GM19463 (cell line): ENCODE data around the gene GUCD1.

Source experiments
- ATAC-seq: cut with Tn5 transposase; IDR thresholded peaks from one replicate; pipeline ENCODE4 v1.9.1; 2021; ENCODE audit warnings: mild to moderate bottlenecking, moderate library complexity; ENCODE audit not compliant: unreplicated experiment

Gene GUCD1

DNA sequence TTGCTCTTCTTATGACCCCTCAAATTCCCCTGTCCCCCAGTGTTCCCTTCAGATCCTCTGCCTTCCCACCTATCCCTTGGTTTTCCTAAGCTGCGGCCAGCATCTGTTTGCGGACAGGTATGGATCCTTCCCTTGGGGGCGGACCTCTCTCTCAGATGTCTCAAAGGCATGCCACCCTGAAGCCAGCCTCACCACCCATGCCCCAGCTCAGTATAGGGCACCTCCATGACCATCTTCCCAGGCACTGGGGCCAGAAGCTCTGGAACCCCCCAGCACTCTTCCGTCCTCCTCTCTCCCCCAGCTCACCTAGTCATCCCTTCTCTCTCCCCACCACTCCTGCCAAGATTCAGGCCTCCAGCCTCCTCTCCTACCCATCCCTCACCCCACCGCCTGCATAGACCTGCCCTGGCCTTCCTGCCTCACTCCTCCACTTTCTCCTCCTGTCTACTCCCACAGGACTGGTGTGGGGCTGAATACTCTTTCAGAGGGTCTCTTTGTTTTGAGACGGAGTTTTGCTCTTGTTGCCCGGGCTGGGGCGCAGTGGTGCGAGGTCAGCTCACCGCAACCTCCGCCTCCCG is 35.7 kb upstream of the GUCD1 start:
- ATAC-seq = no peak

- ATAC-seq = no peak
These were observed 34.6 kb upstream of the GUCD1 start for GRCh38 chr22:24589518-24590030.

GRCh38 chr22:24588757-24589481 is 34.0 kb upstream of the GUCD1 start:
- no peak for ATAC-seq

- no peak for ATAC-seq
These were observed 33.4 kb upstream of the GUCD1 start for GRCh38 chr22:24588381-24588756.

DNA sequence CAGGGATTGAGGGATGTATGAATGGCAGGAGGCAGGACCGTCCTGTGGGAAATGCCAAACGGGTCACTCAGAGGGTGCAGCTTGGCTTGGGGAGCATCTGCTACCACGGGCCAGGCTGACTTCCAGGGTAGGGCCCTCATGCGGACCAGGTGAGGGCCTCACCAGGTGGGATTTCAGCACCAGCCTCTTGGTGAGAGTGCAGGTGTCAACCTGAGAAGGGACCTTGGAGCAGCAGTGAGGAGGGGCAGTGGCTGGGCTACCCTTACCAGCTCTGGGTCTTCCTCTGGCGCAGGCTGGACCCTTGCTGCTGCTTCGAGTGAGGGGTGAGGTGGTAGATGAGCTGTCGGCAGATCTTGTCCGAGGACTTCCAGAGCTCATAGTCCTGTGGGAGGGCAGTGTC is 33.0 kb upstream of the GUCD1 start:
- no peak for ATAC-seq

- ATAC-seq = no peak
These were observed 32.3 kb upstream of the GUCD1 start for GRCh38 chr22:24587251-24587650.

- no peak for ATAC-seq
These were observed 31.1 kb upstream of the GUCD1 start for GRCh38 chr22:24585927-24586546.

GRCh38 chr22:24585461-24585860 is 30.5 kb upstream of the GUCD1 start:
- ATAC-seq = no peak

- ATAC-seq = no peak
These were observed 30.0 kb upstream of the GUCD1 start for GRCh38 chr22:24584871-24585411.

DNA sequence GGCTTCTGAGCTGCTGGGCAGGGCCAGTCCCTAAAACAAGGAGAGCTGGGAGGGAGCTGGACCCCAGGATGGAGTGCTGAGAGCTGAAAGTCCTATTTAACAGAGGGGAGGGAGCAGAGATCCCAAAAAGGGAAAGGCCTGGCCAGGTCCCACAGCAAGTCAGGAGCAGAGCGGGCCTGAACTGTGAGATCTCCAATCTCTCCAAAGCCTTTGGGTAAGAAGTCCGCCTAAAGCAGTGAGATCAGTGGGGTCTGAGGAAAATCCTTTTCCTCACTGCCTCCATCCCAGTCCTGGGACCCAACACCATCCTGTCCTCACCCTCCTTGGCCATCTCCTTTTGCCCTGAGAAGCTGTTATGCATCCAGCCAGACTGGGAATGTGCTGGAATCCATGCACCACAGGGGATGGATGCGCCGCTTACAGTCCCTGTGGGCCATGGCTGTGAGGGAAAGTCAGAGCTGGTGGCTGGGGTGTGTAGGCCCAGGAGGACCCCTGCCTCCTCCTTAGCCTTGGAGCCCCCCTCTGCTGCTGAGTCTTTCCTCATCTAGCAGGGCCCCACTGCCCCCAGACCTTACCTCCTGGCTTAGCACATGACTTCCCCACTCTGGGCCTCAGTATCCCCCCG is 29.3 kb upstream of the GUCD1 start:
- no peak for ATAC-seq

DNA sequence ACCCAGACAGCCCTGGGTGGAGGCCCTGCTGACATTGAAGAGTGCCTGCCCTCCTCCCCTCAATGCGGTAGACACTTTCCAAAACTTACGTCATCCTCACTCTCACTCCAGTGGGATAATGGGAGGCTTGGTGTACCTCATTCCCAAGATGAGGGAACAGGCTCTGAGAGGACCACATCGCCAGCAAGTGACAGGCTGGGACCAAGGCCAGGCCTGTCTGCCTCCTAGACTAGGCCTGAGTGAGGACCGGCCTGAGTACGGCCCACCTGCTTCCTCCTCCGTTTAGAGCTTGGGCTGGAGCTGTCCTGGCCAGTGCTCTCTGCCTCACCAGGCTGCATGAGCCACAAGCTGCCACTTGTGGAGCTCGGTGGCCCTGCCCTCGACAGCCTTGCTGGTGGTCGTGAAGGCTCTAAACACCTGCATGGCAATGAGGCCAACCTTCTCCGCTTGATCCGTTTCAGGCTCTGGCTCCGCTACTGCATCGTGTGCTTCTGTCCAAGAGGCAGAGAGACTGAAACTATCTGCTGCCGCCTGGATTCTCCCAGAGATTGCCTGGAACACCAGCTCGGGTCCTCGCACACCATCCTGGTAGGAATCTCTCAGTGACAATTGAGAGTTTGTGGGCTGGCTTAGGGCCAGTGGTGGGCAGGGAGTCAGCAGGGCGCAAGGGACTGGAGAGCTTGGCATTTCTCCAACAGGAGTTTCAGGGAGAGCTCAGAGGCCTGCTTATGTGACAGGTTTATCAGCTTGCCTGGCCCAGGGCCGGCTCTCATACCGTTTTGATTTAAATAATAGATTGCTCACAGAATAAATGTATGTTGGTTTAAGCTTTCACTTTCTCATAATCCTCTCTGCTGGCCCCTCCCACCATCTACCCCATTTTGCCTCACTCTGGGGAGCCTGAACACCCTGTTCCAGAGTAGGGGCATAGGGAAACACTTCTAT is 28.6 kb upstream of the GUCD1 start:
- no peak for ATAC-seq

DNA sequence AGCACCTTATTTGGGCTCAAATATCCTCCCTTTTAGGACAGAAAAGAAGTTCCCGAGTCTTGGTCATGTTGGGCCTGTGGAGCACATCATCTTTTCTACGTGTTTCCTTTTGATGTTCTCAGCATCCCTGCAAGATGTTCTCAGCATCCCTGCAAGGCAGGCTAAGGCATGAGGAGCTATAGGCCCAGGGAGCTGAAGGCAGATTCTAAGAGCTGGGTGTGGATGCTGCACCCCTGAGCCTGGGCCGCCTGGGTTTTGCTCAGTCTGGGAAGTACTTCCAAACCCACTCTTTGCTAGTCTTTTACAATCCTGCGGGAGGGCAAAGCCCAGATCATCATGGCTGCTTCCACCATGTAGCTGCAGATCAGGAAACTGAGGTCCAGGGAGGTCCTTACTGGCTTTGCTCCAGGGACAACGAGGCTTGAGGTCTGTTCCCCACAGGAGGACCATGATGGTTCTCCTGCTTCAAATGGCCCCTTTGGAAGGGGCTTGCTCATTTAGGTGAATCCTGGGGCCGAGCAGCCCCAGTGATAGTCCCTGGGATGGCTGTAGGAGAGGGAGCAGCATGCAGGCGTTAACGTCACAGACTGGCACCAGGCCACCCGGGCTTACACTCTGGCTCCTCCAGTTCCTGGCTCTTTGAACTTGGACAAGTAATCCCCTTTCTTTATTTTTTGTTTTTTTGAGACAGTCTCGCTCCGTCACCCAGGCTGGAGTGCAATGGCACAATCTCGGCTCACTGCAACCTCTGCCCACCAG is 27.3 kb upstream of the GUCD1 start:
- no peak for ATAC-seq

GRCh38 chr22:24580276-24580675 is 25.3 kb upstream of the GUCD1 start:
- ATAC-seq = no peak

DNA sequence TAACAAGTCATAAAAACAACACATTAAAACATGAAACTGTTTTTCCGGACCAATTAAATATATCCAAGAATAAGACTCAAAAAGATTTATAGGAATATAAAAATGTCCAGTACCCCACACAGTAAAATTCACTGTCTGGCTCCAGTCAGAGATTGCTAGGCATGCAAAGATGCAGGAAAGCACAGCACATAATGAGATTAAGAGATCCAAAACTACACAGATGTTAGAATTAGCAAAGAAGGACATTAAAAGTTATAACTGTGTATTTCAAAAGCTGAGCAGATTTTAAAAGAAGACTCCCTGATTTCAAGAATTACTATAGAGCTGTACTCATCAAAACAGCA is 24.3 kb upstream of the GUCD1 start:
- ATAC-seq = no peak

- no peak for ATAC-seq
These were observed 23.7 kb upstream of the GUCD1 start for GRCh38 chr22:24578355-24579257.

DNA sequence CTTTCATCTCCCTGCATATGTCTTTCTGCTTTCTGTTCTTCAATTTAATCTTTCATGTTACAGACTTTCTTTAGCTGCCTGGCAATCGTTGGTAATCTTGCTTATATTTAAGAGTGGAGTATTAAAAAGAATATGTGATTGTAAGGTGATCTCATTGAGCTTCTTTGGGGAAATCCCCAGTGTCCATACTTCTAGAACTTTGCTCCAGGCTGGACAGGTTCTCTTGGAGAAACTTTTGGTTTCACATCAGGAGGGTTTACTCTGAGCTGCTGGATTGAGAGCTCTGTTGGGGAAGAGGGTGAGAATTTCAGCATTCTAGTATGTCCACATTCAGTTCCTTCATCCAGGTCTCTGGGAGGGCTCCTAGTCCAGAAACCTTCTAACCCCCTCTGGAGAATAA is 21.8 kb upstream of the GUCD1 start:
- ATAC-seq = no peak

GRCh38 chr22:24571266-24571665 is 16.3 kb upstream of the GUCD1 start:
- no peak for ATAC-seq

DNA sequence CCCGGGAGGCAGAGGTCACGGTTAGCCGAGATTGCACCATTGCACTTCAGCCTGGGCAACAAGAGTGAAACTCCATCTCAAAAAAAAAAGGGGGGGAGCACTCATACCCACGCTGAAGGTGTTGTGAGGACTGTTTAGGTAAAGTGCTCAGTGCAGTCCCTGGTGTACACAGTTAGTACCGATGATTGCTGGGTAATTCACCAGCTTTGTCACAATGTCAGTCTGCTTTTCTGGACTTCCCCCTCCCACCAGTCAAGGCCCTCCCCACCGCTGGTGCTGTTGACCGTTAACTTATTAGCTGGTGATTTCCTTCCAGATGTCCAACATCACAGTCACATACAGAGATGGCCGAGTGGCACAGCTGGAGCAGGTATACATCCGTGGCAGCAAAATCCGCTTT is 12.7 kb upstream of the GUCD1 start:
- ATAC-seq = no peak
